T-helper 2 cell treated with Interferon-gamma antibody and Interleukin-4, amounts not matched to agents 100 ng/mL and 5 ng/mL, for 36 hours (primary cell): ENCODE data around the gene SIRT6. TPM values are rescaled to one million over a fixed set of nuclear protein-coding genes. Genes with fewer than 3 reads are reported as not detected.
"Not testable (repeated sequence)": the region's sequence is repeated elsewhere in the genome, so short reads cannot be mapped to it uniquely, and the experiment has no call there.

Source experiments
- intact Hi-C: fragments of 100-400 bp; cut with micrococcal nuclease; formaldehyde crosslinking; loops from one replicate; pipeline ENCODE4 v1.15.1; 2023
- total RNA-seq: library from RNA; stranded (reverse); gene quantifications from 2 replicates; pipeline ENCODE4 v1.2.3, GENCODE V29; 2022

SIRT6 gene
- total RNA-seq, 1 donor from 2014 or later, result 35.6 TPM

DNA sequence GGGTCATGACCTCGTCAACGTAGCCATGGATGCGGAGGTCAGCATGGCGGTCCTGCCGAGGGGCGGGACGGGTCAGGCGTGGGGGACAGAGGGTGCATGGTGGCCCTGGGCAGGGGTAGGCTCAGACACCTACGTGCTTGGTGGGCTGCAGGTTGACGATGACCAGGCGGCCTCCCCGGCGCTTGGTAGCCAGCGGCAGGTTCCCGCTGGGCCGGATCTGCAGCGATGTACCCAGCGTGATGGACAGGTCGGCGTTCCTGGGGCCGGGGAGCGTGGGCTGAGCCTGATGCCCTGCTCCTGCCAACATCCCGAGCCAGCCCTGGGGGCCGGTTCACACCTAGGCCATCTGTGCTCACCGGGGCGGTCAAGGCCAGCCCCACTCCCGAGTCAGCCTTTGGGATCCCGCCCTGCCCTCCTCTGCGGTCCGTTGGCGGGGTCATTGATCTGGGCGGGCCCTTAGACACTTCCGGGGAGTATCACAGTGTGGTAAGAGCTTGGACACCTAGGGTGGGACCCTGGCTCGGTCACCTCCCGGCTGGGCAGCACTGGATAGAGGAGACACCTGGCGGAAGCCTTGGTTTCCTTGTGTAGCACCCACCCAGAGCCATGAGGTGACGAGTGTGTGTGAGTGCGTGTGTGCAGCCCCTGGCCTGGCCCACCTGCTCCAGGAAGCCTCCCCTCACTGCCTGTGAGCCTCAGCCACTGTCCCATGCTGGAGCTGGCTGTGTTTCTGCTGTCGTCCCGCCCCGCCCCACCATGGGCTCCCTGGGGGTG is 7.3 kb downstream of the SIRT6 start:
- intact Hi-C loops, result no loop called here

- intact Hi-C loops, result no loop called here
Observed at GRCh38 chr19:4174213-4174894, 8.0 kb downstream of the SIRT6 start.

DNA sequence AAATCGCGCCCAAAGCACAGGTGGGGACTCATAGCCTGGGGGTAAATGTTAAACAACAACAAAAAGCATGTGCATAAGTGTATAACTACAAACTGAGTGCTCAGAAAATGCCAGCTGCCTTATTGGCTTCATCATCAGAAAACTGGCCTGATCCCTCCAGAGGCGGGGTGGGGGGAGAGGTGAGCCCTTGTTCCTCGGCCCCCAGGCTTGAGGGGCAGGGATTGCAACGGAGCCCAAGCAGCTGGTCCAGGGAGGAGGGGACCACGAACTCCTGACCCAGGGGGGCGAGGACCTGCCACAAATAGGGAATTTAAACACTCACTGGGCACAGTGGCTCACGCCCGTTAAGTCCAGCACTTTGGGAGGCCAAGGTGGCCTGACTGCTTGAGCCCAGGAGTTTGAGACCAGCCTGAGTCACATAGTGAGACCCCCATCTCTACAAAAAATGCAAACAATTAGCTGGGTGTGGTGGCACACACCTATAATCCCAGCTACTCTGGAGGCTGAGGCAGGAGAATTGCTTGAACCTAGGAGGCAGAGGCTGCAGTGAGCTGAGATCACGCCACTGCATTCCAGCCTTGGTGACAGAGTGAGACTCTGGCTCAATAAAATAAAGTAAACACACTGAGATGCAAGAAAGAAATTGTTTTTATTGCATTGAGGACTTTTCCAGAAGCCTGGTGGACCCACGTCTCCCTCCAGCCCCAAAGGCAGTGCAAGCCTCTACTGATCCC is 8.7 kb downstream of the SIRT6 start:
- intact Hi-C loops, result no loop called here

DNA sequence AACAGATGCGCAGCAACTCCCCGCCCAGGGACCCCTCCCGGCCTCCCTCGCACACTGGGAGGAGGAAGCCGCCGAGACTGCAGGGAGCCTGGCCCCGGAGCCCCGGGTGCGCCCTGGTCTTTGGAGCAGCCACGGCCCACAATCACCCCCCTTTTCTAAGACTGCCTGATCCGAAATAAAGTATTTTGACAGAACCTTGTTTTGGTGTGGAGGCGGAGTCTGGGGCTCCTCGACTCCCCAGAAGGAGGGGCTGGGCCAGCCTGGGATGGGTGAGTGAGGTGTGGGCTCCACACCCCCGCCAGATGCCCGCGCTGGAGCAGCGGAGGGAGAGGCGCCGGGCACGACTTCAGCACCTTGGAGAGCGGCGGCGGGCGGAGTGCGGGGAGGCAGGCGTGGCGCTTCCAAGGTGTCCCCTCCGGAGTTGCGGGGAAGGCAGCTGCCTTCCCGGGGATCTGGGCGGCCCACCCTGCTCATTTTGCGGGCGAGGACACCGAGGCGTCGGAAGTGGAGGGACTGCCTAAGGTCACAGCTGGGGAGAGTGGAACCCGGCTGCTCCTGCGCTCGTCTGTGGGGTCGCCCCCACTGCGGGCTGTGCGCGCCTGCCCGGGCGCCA is 9.4 kb downstream of the SIRT6 start:
- intact Hi-C loops, result no loop called here

GRCh38 chr19:4171676-4172075 is 10.7 kb downstream of the SIRT6 start:
- intact Hi-C loops, result no loop called here

DNA sequence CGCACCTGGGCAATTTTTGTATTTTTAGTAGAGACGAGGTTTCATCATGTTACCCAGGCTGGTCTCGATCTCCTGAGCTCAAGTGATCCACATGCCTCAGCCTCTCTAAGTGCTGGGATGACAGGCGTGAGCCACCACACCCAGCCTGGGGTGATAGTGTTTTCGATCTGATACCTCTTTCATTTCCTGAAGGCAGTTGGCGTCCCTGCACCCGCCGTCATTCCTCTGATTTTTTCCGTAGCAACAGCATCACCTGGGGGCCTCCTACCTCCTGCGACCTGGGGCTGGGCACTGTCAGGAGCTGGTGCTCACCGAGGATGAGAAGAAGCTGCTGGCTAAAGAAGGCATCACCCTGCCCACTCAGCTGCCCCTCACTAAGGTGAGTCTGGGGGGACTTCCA is 18.1 kb downstream of the SIRT6 start:
- intact Hi-C loops, result no loop called here

DNA sequence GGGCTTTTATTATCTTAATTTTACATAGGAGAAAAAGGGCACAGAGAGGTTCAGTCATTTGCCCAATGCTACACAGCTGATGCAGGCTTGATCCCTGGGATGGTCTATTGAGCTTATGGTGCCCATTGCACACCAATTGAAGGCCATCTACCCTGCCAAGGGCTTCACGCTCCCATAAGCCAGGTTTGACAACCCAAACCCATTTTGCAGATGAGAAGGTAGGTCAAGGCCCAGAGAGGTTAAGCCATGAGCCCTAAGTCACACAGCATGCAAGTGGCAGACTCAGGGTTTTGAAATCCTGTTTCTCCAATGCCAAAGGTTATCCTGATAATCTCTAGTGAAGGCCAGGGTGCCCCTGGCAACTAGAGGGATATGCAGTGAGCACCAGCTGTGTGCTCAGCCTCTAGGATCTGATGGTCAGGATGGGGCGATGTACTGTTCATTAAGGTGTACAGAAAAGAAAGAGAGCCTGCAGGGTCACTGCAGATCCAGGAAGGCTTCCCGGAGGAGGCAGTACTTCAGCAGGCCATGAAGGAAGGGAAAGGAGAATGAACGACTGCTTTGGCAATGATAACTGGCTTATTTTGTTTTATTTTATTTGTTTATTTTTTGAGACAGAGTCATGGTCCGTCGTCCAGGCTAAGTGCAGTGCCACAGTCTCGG is 20.8 kb downstream of the SIRT6 start:
- intact Hi-C loops, result no loop called here

- intact Hi-C loops, result not testable (repeated sequence)
Observed at GRCh38 chr19:4157971-4158370, 24.4 kb downstream of the SIRT6 start.

GRCh38 chr19:4157164-4157563 is 25.2 kb downstream of the SIRT6 start:
- intact Hi-C loops, result no loop called here

DNA sequence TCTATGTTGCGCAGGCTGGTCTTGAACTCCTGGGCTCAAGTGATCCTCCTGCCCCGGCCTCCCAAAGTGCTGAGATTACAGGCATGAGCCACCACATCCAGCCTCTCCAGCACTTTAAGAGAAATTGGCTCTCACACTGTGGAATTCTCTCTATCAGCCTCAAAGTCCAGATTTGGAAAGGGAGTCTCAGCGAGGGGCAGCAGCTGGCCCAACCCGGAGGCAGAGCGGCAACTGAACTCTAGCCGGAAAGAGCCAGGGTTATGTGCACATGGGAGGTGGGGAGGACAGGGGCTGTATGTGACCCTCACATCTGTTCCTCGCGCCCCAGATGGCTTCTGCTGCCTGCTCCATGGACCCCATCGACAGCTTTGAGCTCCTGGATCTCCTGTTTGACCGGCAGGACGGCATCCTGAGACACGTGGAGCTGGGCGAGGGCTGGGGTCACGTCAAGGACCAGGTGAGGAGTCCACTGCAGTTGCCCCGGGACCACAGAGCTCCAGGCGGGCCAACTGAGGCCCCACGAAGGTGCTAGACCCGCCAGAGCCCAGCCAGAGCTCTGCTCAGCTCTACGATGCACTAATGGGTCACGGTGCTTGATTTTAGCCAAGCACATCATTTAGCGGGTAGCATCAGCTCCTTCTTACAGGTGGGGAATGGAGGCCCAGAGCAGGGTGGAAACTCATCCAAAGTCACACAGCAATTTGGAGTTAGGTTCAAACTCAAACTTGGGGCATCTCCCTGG is 27.6 kb downstream of the SIRT6 start:
- intact Hi-C loops, result no loop called here

GRCh38 chr19:4152241-4152998 is 29.9 kb downstream of the SIRT6 start:
- intact Hi-C loops, result no loop called here

GRCh38 chr19:4151623-4152022 is 30.7 kb downstream of the SIRT6 start:
- intact Hi-C loops, result no loop called here

DNA sequence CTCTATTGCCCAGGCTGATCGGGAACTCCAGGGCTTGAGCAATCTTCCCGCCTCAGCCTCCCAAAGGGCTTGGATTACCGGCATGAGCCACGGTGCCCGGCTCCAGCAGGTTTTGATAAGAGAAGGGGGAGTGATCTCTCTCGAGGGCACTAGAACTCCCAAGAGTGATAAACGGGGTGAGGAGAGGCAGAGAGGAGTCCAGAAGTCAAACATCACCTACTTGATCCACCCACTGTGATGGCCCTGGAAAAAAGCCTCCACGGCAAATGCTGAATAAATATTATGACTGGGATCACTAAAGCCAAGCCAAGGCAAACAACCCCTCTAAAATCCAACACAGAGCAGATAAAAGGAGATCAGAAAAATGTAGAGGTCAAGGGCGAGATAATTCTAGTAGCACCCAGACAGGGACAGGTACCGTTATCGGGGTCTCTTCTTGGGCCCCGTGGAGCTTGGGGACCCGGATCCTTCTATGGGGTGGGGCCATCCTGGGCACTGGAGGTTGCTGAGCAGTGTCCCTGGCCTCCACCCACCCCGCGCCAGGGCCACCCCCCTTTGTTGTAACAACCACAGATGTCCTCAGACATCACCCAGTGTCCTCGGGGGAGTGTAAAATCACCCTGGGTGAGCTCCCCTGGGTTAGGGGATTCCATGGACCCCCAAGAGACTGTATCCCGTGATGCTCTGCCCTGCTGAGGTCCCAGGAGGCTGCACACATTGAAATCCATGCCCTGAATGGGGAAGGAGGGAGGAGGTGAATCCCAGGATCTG is 32.7 kb downstream of the SIRT6 start:
- intact Hi-C loops, result no loop called here

GRCh38 chr19:4144666-4145249 is 37.6 kb downstream of the SIRT6 start:
- intact Hi-C loops, result no loop called here

DNA sequence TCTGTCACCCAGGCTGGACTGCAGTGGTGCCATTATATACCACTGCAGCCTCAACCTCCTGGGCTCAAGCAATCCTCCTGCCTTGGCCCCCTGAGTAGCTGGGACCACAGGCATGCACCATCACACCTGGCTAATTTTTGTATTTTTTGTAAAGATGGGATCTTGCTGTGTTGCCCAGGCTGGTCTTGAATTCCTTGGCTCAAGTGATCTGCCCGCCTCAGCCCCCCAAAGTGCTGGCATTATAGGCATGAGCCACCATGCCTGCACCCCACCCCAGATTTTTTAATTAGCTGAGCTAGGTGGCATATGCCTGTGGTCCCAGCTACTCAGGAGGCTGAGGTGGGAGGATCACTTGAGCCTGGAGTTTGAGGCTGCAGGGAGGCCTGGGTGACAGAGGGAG is 39.4 kb downstream of the SIRT6 start:
- intact Hi-C loops, result not testable (repeated sequence)

GRCh38 chr19:4140237-4140711 is 42.1 kb downstream of the SIRT6 start:
- intact Hi-C loops, result no loop called here

DNA sequence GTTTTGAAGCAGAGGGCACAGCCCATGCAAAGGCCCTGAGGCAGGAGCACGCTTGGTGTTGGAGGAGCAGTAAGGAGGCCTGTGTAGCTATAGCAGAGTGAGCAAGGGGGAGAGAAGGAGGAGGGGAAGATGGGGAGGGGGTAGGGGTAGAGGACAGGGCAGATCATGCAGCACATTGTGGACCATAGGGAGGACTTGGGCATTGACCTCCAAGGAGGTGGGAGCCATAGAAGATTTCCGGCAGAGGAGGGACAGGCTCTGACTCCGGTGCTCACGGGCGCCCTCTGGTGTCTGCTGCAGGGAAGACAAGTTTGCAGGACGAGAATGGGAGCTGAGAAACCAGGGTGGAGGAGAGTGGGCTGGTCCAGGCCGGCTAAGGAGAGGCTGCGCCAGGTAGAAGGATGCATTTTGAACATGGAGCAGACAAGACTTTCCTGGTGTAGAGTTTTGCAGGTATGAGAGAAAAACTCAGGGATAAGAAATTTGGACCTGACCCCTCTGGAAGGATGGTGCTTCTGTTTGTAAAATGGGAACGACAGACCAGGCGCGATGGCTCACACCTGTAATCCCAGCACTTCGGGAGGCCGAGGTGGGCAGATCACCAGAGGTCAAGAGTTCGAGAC is 42.6 kb downstream of the SIRT6 start:
- intact Hi-C loops, result loop anchor here (1.0 to 5.0 kb wide), 2 partner anchors 52 to 153 kb away; no protein-coding TSS in a partner anchor

DNA sequence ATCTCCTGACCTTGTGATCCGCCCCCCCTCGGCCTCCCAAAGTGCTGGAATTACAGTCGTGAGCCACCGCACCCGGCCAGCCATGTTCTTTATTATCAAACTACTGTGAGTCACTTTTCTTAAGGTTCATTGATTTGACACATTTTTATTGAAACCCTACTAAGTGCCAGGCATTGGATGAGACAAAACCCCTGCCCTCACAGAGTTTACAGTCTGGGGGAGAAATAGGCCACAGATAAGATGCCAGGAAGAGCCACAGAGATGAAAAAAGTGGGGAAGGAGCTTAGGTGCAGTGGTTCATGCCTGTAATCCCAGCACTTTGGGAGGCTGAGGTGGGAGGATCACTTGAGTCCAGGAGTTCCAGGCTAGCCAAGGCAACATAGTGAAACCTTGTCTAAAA is 43.9 kb downstream of the SIRT6 start:
- intact Hi-C loops, result loop anchor here (5.0 kb wide), 1 partner anchor 51 kb away; no protein-coding TSS in a partner anchor
